GM18508 (cell line): ENCODE results near the gene TAS2R39.

Experiments used
- ATAC-seq: cut with Tn5 transposase; IDR thresholded peaks from one replicate; pipeline ENCODE4 v1.9.1; 2021; ENCODE audit warnings: moderate number of reproducible peaks; ENCODE audit not compliant: insufficient read depth, unreplicated experiment

Gene TAS2R39

DNA sequence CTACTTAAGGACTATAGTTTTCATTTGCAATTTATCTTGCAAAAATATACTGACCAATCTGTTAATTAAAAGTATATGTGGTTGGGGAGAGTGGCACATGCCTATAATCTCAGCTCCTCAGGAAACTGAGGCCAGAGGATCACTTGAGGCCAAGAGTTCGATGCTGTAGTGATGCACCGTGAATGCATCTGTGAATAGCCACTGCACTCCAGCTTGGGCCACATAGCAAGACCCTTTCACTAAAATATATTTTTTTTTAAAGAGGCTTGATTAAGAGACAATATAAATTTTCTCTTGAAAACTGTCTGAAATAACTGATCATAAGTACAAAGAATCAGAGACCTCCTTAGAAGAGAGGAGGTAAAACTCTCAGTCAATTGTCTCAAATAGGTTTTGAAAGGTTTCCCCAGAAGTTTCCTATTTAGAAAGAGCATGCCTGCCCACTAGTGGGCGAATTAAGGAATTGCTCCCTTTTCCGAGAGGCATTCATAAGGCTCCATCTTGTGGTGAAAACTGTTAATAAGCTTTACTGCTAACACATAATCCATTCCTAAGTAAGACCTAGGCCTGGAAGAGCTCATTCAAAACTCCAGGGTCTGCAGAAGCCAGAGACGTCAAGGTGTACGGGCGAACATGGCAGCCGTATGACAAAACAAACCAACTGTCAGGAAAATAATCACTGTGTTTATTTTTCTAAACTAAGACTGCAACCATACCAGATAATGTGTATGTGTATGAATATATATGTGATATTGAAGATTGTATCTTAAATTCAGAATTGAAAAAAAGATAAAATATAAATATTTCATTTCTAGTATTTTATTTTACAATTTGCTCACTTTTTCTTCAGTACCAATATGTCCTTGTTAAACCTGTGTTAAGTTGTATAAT is 31.8 kb downstream of the TAS2R39 start:
- ATAC-seq: peak; percentile 90

DNA sequence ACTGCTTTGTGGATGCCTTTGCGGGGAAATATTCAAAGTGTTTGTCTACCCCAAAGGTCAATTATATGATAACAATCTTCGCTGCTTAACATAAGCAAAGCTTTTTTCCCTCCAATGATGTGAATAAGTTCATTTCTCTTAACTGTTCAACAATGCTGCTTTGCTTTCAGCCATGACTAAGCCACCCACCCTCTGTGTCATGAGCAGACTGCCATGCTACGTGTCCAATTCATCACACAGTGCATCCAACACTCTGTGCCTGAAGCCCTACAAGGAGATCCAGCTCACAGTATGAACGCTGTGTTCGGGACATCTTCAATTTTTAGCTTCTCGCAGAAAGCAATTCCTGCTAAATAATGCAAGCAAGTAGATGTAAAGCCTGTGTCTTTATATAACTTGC is 32.9 kb downstream of the TAS2R39 start:
- ATAC-seq: no peak

DNA sequence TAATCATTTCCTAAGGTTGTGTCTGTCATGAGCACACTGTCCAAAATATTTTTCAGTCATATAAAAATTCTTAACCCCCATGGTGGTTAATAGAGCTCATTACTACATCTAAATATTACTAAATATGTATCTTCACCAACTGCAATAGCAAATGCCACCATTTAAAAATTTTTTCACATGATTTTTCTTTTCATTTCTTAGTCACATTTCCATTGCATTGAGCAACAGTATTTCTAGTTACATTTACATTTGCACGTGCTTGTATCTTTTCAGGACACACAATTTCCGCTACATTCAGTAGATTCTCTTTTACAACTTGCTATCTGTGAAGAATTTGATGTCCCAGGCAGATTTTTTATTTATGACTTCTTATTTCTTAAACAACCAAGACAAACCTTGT is 33.5 kb downstream of the TAS2R39 start:
- no peak for ATAC-seq

DNA sequence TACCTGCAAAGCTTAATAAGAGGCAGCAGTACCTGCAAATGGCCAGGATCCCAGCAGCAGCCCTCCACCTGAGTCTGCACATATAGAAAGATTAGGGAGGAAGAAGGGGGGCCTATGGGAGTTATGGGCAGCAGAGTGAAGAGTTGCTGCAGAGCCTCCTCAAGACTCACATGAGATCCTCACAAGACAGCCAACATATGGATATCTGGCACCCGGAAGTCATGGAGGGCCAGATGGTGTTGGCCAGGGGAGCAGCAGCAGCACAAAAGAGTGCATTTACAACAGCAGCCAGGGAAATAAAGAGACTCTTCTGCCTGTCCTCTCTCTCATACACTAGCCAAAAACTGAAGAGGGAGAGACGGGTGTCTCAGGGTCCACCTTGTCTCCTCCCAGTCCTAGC is 34.6 kb downstream of the TAS2R39 start:
- no peak for ATAC-seq

DNA sequence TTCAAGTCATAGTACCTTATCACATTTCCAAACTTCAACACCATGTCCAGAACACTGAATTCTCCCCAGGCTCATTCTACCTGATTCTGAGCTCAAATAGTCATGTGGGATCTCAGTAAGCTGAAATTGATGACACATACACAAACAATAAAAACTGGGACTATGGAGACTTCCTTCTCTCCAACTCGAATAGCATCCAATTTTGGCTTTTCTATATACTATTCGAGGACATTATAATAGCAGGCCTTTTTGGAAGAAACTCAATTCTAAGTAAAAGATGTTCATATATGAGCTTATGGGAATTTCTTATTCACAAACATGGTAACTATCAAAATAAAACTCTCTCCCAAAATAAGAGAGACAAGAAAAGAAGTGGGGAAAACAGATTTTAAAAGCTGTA is 38.1 kb downstream of the TAS2R39 start:
- ATAC-seq: no peak

DNA sequence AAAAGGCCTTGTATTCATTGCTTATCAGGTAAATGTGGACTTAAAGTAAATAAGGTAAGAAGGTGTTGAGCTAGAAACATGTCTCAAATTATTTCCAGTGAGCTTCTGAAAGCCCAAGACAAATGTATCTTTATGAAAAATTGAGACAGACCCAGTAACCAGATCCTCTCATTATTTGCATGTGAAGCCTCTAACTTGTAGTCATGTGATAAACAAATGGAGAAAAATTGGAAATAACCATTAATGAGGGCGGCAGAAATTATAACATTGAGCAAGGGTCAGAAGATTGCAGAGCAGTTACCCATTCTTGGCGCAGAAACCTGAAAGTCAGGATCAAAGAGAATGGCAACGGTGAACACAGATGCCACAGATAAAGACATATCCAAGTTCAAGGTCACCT is 38.5 kb downstream of the TAS2R39 start, which contains the start of gene TAS2R40:
TSS of gene TAS2R40 (plus strand) at position 301 of the 400 bp plus-strand sequence. CDS start at position 343, 42 bp downstream.
- no peak for ATAC-seq

DNA sequence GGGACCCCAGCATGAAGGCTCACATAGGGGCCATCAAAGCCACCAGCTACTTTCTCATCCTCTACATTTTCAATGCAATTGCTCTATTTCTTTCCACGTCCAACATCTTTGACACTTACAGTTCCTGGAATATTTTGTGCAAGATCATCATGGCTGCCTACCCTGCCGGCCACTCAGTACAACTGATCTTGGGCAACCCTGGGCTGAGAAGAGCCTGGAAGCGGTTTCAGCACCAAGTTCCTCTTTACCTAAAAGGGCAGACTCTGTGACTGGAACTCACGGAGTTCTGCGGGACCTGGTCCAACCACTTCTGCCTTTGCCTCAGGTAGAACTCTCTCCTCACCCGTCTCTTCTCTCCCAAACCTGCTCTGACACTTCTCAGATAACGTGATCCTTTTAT is 39.6 kb downstream of the TAS2R39 start:
- ATAC-seq: no peak

DNA sequence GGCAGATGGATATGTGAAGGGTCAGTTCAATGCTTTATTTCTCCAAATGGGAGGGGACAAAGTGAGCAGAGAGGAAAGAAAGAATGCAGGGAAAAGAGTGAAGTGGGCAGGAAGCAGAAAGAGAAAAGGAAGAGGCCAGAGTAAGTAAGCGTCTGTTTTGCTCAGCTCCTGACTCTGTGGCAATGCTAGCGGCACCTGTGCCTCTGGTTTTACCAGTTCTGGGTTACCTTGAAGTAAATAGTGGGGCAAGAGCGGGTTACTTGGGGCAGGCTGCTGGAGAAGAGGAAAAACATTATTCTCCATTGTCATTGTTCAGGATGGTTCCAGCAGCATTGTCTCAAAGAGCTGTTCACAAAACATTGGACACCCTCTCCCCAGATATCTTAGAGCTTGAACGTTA is 40.6 kb downstream of the TAS2R39 start:
- ATAC-seq: no peak

DNA sequence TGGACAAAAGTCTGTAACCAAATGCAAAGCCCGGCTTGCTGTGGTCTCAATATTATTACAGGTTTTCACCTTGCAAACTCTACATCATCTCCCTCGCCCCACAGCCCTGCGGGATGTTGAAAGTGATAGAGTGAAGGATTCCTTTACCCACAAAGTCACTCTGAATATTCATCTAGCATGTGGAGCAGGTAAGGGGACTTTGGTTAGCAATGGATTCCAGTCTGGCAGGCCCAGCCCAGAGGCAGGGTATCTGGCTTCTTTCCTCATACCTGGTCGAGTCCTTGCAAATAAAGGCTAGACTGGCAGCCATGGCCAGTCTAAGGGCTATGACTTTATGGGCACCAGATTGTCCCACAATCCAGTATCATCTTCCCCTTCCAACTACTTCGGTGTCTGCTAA is 41.8 kb downstream of the TAS2R39 start:
- ATAC-seq: no peak

DNA sequence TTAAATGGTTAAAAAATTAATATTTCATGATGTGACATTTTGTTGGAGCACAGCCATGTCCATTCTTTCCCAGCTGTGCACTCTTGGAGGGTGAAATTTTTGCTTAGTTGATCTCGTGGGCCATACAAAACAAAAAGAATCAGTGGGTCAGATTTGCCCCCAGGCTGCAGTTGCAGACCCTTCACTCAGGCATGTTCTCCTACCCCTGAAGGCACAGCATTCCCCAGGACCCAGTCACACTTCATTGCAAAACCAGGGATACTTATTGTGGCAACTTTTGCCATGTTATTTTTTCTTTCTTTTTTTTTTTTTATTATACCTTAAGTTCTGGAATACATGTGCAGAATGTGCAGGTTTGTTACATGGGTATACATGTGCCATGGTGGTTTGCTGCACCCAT is 44.6 kb downstream of the TAS2R39 start:
- no peak for ATAC-seq

DNA sequence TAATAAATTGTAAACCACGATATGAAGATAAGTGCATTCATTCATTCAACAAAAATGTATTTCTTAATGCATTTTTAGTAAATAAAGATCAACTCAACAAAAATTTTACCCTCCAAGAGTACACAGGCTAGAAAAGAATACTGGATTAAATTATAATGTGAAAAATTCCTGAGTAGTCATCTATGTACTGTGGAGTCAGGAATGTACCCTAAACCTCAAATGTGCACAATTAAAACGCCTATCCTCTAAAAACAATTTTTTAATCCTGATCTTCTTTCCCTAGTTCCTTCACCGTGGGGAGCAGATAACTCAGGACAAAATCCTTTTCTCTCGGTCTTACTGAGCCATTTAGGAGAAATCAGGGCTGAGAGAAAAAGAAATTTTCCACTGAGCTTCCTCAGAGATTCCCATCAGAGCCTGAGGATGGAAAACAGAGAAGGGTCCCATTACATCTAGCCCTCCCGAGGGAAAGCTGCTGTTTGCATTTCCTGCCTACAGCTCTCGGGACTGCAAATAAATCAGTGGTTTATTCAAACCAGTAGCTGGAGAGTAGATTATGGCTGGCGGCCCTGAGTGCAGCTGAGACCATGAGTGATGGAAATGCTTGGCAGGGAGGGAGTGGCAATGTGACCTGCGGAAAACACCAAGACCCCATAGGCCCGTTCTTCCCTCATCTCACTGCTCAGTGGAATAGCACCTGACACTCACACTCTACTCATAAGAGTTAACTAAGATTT is 46.0 kb downstream of the TAS2R39 start:
- ATAC-seq: no peak

DNA sequence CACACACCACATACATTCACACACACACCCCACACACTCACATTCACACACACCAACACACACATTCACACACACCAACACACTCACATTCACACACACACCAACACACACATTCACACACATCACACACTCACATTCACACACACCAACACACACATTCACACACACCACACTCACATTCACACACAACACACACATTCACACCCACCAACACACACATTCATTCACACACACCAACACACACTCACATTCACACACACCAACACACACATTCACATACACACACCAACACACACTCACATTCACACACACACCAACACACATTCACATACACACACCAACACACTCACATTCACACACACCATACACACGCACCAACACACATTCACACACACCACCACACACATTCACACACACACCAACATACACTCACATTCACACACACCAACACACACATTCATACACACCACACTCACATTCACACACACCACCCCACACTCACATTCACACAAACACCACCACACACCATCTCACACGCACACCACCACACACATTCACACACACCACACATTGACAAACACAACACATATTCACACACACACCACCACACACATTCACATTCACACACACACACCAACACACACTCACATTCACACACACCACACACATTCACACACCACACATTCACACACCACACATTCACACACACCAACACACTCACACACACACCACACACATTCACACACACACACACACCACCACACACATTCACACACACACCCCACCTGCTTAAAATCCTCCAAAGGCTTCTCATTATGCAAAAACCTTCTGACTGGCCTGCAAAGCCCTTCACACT is 47.6 kb downstream of the TAS2R39 start:
- ATAC-seq: no peak
